ENCODE data around the gene ZNF474. TPM values are rescaled to one million over a fixed set of nuclear protein-coding genes. Genes with fewer than 3 reads are reported as not detected.

Gene ZNF474
- 10 to 100 TPM in 1 of 6 donors, 1 to 10 TPM in 4, under 1 TPM in 1; 0.40 to 15.7 (median 2.4) TPM for total RNA-seq

DNA sequence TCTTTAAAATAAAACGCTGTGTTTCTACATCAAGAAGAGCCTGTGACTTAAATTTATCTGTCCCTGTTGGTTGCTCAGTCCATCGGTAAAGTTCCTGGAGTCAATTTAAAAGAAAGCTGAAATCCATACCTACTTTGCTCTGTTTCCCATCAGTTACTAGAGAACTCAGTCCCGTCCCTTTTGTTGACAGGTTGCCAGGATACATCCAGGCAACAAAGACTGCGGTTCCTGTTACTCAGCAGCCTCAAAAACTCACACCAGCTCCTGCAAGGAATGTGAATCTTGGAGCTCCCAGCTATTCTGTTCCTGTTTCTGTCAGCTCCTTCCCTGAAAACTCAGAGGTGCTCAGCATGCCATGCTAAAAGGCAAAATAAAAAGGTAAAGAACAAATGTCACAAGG is at the start of gene ZNF474:
Gene ZNF474, plus strand, starts transcription at position 241 of the 400 bp plus-strand sequence. CDS start 22,445 bp downstream, outside the sequence.
- 31 to 32% methylated on average over 4 of the region's 4 CpGs for WGBS, 2 donors
- peak in 1 of 2 donors; percentile 33 for DNase-seq
- H3K27ac ChIP-seq, result no peak within 1 kb of the TSS
- H3K4me3 ChIP-seq, result no peak within 1 kb of the TSS
- TF ChIP-seq POLR2A (IDR thresholded peaks at IDR 0.05) (no peak), CTCF (IDR thresholded peaks at IDR 0.05) (no peak), POLR2AphosphoS5 (IDR thresholded peaks at IDR 0.05) (no peak), EP300 (IDR thresholded peaks at IDR 0.05) (no peak)
- no peaks in the 10 kb centered on the region for H3K36me3 ChIP-seq
- H3K27me3 ChIP-seq, result no peaks in the 10 kb centered on the region
- H3K4me1 ChIP-seq, result no peaks in the 10 kb centered on the region
- H3K9me3 ChIP-seq, result no peaks in the 10 kb centered on the region
- ATAC-seq (ENCODE audit: low FRiP score in 2 of 2), result peak in 1 of 2 donors; percentile 68

- H3K36me3 ChIP-seq, result no peaks in the 10 kb centered on the region
- no peak overlapping the region for H3K27ac ChIP-seq
- WGBS, 2 donors, result 65 to 84% methylated on average over 2 of the region's 2 CpGs
- DNase-seq (no peak), ATAC-seq (ENCODE audit: low FRiP score in 2 of 2) (no peak)
- TF ChIP-seq CTCF (IDR thresholded peaks at IDR 0.05) (no peak), POLR2AphosphoS5 (IDR thresholded peaks at IDR 0.05) (no peak), POLR2A (IDR thresholded peaks at IDR 0.05) (no peak), EP300 (IDR thresholded peaks at IDR 0.05) (no peak)
- H3K4me1 ChIP-seq, result peaks cover 5 to 22% (median 20%) of the 10 kb centered on the region in 4 donors
- peaks cover 0 to 8% (median 1%) of the 10 kb centered on the region in 4 donors for H3K27me3 ChIP-seq
- H3K9me3 ChIP-seq, result no peaks in the 10 kb centered on the region
- no peak overlapping the region for H3K4me3 ChIP-seq
Measured at GRCh38 chr5:122081541-122081940, 47.8 kb upstream of the ZNF474 start.

DNA sequence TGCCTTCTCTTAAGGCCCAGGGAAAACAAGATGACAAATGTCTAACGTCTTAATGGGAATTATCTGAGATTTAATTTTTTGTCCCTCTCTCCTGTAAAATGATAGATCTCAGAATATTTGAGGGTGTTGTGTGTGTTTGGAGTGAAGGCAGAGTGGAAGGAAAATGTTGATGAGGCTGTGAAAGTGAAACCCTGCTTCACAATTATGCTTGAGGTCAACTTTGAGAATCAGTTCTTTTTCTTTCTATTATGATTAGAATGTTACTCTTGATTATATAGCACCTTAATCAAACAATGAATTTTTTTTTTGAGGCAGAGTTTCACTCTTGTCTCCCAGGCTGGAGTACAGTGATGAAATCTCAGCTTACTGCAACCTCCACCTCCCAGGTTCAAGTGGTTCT is 45.8 kb upstream of the ZNF474 start:
- H3K4me3 ChIP-seq, result no peak overlapping the region
- no peaks in the 10 kb centered on the region for H3K27me3 ChIP-seq
- H3K36me3 ChIP-seq, result no peaks in the 10 kb centered on the region
- no peak for DNase-seq
- H3K9me3 ChIP-seq, result no peaks in the 10 kb centered on the region
- H3K4me1 ChIP-seq, result peaks cover 0 to 2% (median 2%) of the 10 kb centered on the region in 4 donors
- TF ChIP-seq POLR2AphosphoS5 (IDR thresholded peaks at IDR 0.05), result no peak
- ATAC-seq (ENCODE audit: low FRiP score in 2 of 2), result no peak
- WGBS, 2 donors, result 77 to 88% methylated on average over 1 of the region's 1 CpG
- no peak overlapping the region for H3K27ac ChIP-seq

- no peaks in the 10 kb centered on the region for H3K4me1 ChIP-seq
- no peaks in the 10 kb centered on the region for H3K36me3 ChIP-seq
- no peak for TF ChIP-seq POLR2AphosphoS5 (IDR thresholded peaks at IDR 0.05)
- TF ChIP-seq CTCF (IDR thresholded peaks at IDR 0.05), result no peak
- no peak for TF ChIP-seq POLR2A (IDR thresholded peaks at IDR 0.05)
- TF ChIP-seq EP300 (IDR thresholded peaks at IDR 0.05), result no peak
- no peaks in the 10 kb centered on the region for H3K9me3 ChIP-seq
- DNase-seq (no peak), ATAC-seq (ENCODE audit: low FRiP score in 2 of 2) (no peak)
- H3K27ac ChIP-seq, result no peak overlapping the region
- 64 to 66% methylated on average over 3 of the region's 3 CpGs for WGBS, 2 donors
- H3K4me3 ChIP-seq, result no peak overlapping the region
- H3K27me3 ChIP-seq, result no peaks in the 10 kb centered on the region
Measured at GRCh38 chr5:122085041-122085440, 44.3 kb upstream of the ZNF474 start.

DNA sequence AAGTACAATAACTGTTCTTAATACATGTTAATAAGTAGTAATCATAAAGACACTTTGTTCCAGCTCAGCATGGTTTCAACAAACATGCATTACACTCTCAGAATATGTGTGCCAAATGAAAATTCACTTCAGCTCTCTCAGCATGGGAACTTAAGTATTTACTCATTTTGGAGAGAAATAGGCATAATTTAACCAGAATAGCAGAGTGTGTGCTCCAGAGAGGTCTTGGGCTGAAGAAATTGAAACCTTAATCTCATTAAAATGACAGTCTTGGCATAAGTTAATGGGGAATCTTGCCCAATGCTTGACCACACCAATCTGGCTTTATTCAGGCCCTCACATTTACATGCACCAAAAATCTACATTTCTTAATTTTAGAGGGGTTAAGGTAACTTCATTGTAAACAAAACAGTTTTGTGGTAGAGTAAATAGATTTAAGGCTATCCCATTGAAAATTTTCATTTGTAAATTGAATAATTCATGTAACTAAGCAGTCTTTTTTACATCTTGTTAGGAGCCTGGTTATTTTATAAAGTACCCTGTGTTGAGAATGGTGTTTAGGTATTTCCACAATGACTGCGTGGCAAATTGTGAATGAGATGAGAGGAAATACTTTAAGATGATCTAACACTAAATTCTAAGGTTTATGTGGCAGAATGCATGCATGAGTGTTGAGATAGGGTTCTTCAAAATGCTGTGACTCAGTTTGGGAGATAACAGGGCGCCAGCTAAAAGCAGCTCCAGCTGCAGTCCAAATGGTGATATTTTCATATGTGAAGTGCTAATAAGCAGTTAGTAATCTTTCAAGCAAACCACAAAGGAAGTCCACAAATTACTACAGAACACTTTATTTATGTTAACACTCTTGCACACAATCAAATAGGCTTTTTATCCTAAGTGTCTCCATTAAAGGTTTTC is 40.0 kb upstream of the ZNF474 start:
- ATAC-seq (ENCODE audit: low FRiP score in 2 of 2), result peak in 1 of 2 donors; percentile 71
- Histone ChIP-seq H3K4me3 (no peak overlapping the region), H3K36me3 (no peaks in the 10 kb centered on the region), H3K4me1 (no peaks in the 10 kb centered on the region), H3K27ac (no peak overlapping the region), H3K27me3 (no peaks in the 10 kb centered on the region), H3K9me3 (no peaks in the 10 kb centered on the region)
- TF ChIP-seq POLR2A (IDR thresholded peaks at IDR 0.05) (no peak), EP300 (IDR thresholded peaks at IDR 0.05) (no peak), POLR2AphosphoS5 (IDR thresholded peaks at IDR 0.05) (no peak), CTCF (IDR thresholded peaks at IDR 0.05) (no peak)
- WGBS, 2 donors, result 54 to 70% methylated on average over 2 of the region's 2 CpGs
- no peak for DNase-seq

Measured in upper lobe of left lung (tissue), 6 donors.